ENCODE measurements around the gene STARD3NL. TPM values are rescaled to one million over a fixed set of nuclear protein-coding genes. Genes with fewer than 3 reads are reported as not detected.
"Not testable (repeated sequence)": the region's sequence is repeated elsewhere in the genome, so short reads cannot be mapped to it uniquely, and the experiment has no call there.

Gene STARD3NL
- total and polyA plus RNA-seq, 8 donors, result 9.3 to 61.6 (median 23.8) TPM

DNA sequence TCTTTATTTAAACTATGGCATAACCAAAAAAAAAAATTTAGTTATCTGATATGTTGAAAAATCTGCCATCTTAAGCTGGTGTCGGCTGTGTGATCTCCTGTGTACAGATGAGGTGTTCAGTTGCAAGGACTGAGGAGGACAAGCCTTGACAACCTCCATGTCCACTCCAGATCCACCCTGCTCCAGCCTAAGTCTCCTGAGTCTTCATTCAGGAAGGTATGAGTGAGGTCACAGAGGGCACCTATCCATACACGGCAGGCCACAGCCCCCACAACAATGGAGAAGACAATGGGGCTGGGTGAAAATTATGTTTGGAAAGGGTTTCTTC is 79.3 kb downstream of the STARD3NL start:
- 78 to 89% (median 80%) methylated on average over 2 of the region's 2 CpGs for WGBS, 5 donors
- Histone ChIP-seq H3K36me3 (no peaks in the 10 kb centered on the region), H3K4me3 (no peak overlapping the region), H3K4me1 (no peaks in the 10 kb centered on the region), H3K27me3 (peaks cover 0 to 5% (median 0%) of the 10 kb centered on the region in 3 donors), H3K27ac (no peak overlapping the region), H3K9me3 (no peaks in the 10 kb centered on the region)
- no peak for DNase-seq
- intact Hi-C loops (cut with DNase I; ENCODE audit: low total_unique reads), result no loop called here
- TF ChIP-seq POLR2A (IDR thresholded peaks at IDR 0.05), result no peak
- TF ChIP-seq POLR2AphosphoS5 (IDR thresholded peaks at IDR 0.05), result no peak
- TF ChIP-seq EP300 (IDR thresholded peaks at IDR 0.05), result no peak
- TF ChIP-seq CTCF (IDR thresholded peaks at IDR 0.05), result no peak

- DNase-seq; H3K36me3 ChIP-seq; H3K27ac ChIP-seq; intact Hi-C loops (cut with DNase I; ENCODE audit: low total_unique reads); H3K4me3 ChIP-seq; H3K27me3 ChIP-seq; H3K4me1 ChIP-seq; H3K9me3 ChIP-seq: not testable (repeated sequence)
- WGBS, 5 donors, result 73 to 89% (median 86%) methylated on average over 8 of the region's 8 CpGs
Observed at GRCh38 chr7:38259157-38259556, 81.1 kb downstream of the STARD3NL start.

DNA sequence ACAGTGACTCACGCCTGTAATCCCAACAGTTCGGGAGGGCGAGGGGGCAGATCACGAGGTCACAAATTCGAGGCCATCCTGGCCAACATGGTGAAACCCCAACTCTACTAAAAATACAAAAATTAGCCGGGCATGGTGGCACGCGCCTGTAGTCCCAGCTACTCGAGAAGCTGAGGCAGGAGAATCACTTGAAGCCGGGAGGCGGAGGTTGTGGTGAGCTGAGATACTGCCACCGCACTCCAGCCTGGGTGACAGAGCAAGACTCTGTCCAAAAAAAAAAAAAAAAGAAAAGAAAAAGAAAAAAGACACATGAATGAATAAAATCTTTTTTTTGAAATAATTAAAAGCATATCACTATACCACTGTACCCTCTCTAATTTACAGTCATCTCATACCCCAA is 83.6 kb downstream of the STARD3NL start:
- H3K36me3 ChIP-seq; intact Hi-C loops (cut with DNase I; ENCODE audit: low total_unique reads); H3K27me3 ChIP-seq; H3K27ac ChIP-seq; H3K9me3 ChIP-seq; H3K4me3 ChIP-seq; DNase-seq; H3K4me1 ChIP-seq: not testable (repeated sequence)
- 80 to 89% (median 84%) methylated on average over 12 of the region's 12 CpGs for WGBS, 5 donors

DNA sequence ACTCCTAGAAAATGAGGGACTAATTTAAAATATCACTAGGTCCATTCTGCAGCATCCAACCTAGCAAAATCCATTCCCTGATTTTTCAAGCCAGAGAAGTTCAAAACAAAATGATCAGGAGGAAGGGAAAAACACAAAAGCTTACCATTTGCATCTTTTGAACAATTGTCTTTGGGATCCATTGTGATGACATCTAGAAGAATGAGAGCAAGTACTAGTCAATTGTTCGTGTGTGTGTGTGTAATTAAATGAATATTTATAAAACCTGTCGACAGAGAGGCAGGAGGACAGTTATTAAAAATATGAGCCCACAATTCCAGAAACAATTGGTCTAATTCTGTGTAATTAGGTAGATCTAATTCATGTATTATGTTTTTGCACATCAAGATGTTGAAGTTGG is 84.0 kb downstream of the STARD3NL start:
- intact Hi-C loops (cut with DNase I; ENCODE audit: low total_unique reads); H3K9me3 ChIP-seq; DNase-seq; H3K4me3 ChIP-seq; H3K4me1 ChIP-seq; H3K36me3 ChIP-seq; H3K27me3 ChIP-seq; H3K27ac ChIP-seq: not testable (repeated sequence)
- 64 to 76% (median 67%) methylated on average over 2 of the region's 2 CpGs for WGBS, 5 donors

DNA sequence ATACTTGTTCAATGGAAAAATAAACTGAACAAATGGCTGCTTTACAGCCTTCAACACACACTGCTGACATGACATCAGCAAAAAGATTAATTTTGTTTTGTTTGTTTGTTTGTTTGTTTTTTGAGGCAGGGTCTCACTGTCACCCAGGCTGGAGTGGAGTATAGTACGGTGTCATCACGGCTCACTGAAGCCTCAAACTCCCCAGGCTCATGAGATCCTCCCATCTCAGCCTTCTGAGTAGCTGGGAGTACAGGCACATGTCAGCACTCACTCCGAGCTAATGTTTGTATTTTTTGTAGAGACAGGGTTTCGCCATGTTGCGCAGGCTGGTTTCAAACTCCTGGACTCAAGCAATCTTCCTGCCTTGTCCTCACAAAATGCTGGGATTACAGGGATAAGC is 84.5 kb downstream of the STARD3NL start:
- no peak for DNase-seq
- H3K9me3 ChIP-seq, result no peaks in the 10 kb centered on the region
- H3K4me1 ChIP-seq, result no peaks in the 10 kb centered on the region
- no peaks in the 10 kb centered on the region for H3K36me3 ChIP-seq
- H3K4me3 ChIP-seq, result no peak overlapping the region
- no peak overlapping the region for H3K27ac ChIP-seq
- TF ChIP-seq CTCF (IDR thresholded peaks at IDR 0.05) (no peak), POLR2A (IDR thresholded peaks at IDR 0.05) (no peak), POLR2AphosphoS5 (IDR thresholded peaks at IDR 0.05) (no peak), EP300 (IDR thresholded peaks at IDR 0.05) (no peak)
- H3K27me3 ChIP-seq, result peaks cover 0 to 5% (median 0%) of the 10 kb centered on the region in 3 donors
- WGBS, 5 donors, result 73 to 86% (median 78%) methylated on average over 5 of the region's 5 CpGs
- intact Hi-C loops (cut with DNase I; ENCODE audit: low total_unique reads), result no loop called here

DNA sequence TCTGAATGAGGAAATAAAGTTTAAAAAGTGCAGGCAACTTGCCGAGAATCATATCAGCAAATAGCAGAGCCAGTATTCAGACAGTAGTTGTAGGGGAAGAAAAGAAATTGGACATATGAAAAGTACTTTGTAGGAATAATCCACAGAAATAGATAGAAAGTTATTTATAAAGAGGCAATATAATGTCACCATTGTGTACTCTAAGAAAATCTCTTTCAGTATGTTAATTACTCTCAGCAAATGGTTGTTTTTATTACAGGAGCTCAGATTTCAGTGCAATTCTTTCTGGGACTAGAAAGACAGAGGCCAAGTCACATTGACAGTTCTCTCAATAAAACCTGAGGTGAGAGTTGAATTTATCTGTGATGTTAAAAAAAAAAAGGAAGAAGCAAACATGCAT is 85.2 kb downstream of the STARD3NL start:
- H3K4me1 ChIP-seq; DNase-seq; intact Hi-C loops (cut with DNase I; ENCODE audit: low total_unique reads); H3K36me3 ChIP-seq; H3K9me3 ChIP-seq; H3K27me3 ChIP-seq; H3K4me3 ChIP-seq; H3K27ac ChIP-seq: not testable (repeated sequence)
- 28 to 58% (median 36%) methylated on average over 1 of the region's 1 CpG for WGBS, 5 donors

- H3K27me3 ChIP-seq; H3K36me3 ChIP-seq; H3K9me3 ChIP-seq; DNase-seq; intact Hi-C loops (cut with DNase I; ENCODE audit: low total_unique reads); H3K27ac ChIP-seq; H3K4me3 ChIP-seq; H3K4me1 ChIP-seq: not testable (repeated sequence)
- 6 to 27% (median 18%) methylated on average over 1 of the region's 1 CpG for WGBS, 5 donors
Observed at GRCh38 chr7:38264602-38265001, 86.6 kb downstream of the STARD3NL start.

GRCh38 chr7:38265958-38266357 is 87.9 kb downstream of the STARD3NL start:
- H3K27ac ChIP-seq; DNase-seq; H3K27me3 ChIP-seq; H3K4me1 ChIP-seq; H3K9me3 ChIP-seq; H3K36me3 ChIP-seq; intact Hi-C loops (cut with DNase I; ENCODE audit: low total_unique reads); H3K4me3 ChIP-seq: not testable (repeated sequence)
- 63 to 74% (median 70%) methylated on average over 3 of the region's 3 CpGs for WGBS, 5 donors

DNA sequence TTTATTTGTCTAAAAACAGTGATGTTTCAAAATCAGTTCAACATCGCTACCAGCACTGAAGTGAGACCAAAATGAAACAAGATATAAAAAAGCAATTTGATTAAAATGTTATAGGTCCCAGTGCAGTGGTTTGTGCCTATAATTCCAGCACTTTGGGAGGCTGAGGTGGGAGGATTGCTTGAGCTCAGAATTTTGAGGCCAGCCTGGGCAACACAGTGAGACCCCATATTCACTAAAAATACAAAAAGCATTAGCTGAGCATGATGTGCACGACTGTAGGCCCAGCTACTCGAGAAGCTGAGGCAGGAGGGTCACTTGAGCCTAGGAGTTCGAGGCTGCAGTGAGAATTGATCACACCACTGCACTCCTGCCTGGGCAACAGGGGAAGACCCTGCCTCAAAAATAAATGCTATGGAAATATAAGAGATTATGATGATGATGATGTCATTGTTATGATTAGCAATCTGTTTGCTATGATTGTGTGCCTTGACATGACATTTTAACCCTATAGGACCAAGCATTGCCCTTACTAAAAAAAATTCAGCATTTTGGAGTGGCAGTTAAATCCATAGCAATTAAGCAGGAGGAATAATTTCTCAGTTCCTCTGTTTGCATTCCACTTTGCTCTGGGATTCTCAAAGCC is 91.8 kb downstream of the STARD3NL start:
- H3K4me3 ChIP-seq; H3K27ac ChIP-seq; H3K27me3 ChIP-seq; H3K4me1 ChIP-seq; DNase-seq; intact Hi-C loops (cut with DNase I; ENCODE audit: low total_unique reads); H3K36me3 ChIP-seq; H3K9me3 ChIP-seq: not testable (repeated sequence)
- WGBS, 5 donors, result 69 to 85% (median 80%) methylated on average over 4 of the region's 4 CpGs

DNA sequence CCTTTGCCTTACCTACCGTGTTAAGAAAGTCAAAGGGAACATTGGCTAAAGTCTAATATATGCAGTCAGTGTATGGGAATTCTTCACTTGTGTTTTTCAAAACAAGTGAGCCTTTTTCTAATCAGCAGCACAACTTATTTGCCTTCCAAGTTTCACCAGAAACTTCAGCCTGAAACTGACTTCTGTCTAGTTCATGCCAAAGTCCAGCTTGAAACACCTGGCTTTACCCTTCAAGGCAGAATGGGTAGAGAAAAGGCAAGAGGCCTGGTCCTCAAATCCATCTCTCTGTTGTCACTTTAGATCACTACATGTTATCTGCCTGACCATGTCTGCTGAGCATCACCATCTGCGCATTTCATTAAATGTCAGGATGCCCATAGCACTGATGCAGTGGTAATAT is 92.4 kb downstream of the STARD3NL start:
- H3K4me3 ChIP-seq; H3K27ac ChIP-seq; H3K4me1 ChIP-seq; H3K36me3 ChIP-seq; H3K9me3 ChIP-seq; DNase-seq; intact Hi-C loops (cut with DNase I; ENCODE audit: low total_unique reads); H3K27me3 ChIP-seq: not testable (repeated sequence)
- 61 to 88% (median 76%) methylated on average over 1 to 2 of the region's 2 CpGs for WGBS, 5 donors
